A204.1 (cell line): ENCODE results near the gene ETDB.
"Not testable (repeated sequence)": the region's sequence is repeated elsewhere in the genome, so short reads cannot be mapped to it uniquely, and the experiment has no call there.

ENCODE experiments used
- FAIRE-seq: peaks from 2 replicates; lab custom pipeline; 2012; peaks lifted over from hg19 to GRCh38; lab: Jason Lieb, UNC

ETDB gene

GRCh38 chrX:135120056-135120576 lies at the start of gene ETDB:
Gene ETDB (minus strand): TSS chrX:135120526. CDS start chrX:135119261, 1,265 bp downstream.
- not testable (repeated sequence) for FAIRE-seq

GRCh38 chrX:135169534-135169933 lies 49.2 kb upstream of the ETDB start:
- FAIRE-seq = not testable (repeated sequence)

DNA sequence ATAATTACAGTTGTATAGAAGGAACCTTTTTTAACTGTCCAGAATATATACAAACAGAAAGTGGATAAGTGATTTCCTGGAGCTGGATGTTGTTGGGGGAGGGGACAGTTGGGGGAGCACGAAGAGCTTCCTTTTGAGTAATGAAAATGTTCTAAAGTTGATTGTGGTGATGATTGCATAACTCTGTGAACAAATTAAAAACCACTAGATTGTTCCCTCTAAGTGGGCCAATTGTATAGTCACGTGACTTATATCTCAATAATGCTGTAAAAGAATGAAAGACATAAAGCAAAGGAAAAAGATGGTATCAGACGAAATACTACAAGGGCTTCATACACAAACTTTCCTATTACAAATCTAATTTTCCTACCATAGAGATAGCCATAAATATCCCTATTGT lies 48.2 kb upstream of the ETDB start:
- FAIRE-seq = no peak

GRCh38 chrX:135154688-135155087 lies 34.4 kb upstream of the ETDB start:
- FAIRE-seq = not testable (repeated sequence)

GRCh38 chrX:135126145-135126544 lies 5.8 kb upstream of the ETDB start:
- not testable (repeated sequence) for FAIRE-seq

- not testable (repeated sequence) for FAIRE-seq
These were observed 4.3 kb downstream of the ETDB start for GRCh38 chrX:135116064-135116463.

DNA sequence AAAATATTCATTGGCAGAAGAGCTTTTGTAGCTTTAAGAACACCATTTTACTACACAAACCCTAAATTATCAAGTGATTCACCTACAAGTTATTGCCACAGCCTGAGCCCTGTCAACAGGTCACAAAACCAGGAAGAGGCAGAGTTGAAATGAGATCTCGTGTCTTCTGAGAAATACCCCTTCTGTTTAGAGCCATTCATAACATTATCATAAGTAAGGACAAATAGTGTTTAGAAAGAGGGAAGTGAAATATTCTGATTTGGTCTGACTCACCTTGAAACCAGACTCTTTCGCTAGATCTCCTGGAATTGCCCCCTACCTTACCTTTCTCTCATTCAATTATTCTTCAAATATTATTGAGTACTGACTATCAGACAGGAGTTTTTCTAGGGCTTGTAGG lies 5.9 kb downstream of the ETDB start:
- no peak for FAIRE-seq

DNA sequence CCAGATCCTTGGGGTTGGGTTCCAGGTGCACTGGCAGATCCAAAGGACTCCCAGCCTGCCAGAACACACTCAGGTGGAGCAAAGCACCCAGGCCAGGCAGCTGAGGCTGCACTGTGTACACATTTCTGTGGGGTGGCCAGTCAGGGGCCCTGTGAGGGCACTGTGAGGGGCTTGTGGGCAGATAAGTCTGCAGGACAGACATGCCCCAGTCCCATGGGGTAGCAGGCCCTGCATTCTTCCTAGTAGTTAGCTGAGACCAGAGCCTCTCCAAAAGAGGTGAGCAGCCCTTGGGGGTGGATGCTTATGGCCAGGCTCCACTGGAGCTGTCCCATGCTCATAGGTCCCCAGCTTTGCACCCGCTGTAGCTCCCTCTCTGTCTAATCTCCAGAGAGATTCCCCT lies 7.6 kb downstream of the ETDB start:
- no peak for FAIRE-seq

- FAIRE-seq = no peak
These were observed 8.1 kb downstream of the ETDB start for GRCh38 chrX:135112096-135112729.

DNA sequence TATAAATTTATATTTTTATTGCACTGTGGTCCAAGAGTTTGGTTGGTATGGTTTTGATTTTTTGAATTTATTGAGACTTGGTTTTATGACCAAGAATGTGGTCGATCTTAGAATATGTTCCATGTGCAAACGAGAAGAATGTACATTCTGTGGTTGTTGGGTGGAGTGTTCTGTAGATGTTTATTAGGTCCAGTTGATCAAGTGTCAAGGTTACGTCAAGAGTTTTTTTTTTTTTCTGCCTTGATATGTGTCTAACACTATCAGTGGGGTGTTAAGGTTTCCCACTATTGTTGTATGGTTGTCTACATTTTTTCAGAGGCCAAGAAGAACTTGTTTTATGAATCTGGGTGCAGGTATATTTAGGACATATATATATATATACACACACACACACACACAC lies 10.8 kb downstream of the ETDB start:
- FAIRE-seq = no peak

DNA sequence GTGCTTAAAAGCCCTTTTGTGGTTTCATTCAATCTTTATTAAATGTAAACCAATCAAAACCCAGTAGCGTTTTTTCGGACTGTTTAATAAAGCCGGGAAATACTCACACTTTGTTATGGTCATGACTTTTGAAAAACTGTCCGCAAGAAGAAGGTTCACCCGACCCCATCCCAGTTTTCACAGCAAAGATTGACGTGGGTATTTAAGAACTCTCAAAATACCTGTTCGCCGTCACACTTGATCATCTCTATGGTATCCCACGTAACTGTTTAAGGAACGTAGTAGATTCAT lies 20.9 kb downstream of the ETDB start:
- FAIRE-seq = no peak

- FAIRE-seq = not testable (repeated sequence)
These were observed 23.1 kb downstream of the ETDB start for GRCh38 chrX:135097196-135097744.

DNA sequence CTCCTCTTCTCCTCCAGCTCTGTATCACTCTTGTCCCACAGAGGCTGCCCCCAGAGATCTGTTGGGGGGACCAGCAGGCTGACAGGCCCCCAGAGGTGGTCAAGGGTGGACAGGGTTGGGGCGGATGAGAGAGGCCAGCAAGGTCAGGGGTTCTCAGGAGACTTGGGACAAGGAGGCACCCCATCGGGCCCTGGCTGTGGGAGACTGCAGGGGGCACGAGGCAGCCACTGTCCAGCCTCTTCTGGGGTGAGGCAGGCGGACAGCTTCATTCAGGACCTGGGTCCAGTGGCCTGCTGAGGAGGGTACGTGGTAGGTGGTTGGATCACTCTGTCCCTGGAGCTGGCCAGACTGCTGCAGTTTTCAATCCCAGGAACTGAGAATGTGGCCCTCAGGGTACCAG lies 24.6 kb downstream of the ETDB start:
- no peak for FAIRE-seq

DNA sequence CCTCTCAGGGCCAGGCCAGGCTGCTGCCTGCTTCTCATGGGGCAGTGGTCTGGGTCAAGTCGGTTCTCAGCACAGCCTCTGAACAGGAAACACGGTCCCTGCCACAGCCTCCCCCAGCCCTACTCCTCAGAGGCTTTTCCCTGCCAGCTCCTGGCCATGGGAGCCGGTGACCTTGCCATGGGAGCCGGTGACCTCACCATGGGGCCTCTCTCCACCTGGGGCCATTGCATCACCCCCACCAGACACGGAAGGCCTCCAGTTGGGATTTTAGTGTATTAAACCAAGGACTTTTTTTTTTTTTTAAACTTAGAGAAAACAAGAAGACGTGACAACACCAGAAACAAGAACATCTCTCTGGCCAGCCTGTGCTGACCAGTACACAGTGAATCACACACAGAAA lies 25.6 kb downstream of the ETDB start:
- FAIRE-seq = no peak

DNA sequence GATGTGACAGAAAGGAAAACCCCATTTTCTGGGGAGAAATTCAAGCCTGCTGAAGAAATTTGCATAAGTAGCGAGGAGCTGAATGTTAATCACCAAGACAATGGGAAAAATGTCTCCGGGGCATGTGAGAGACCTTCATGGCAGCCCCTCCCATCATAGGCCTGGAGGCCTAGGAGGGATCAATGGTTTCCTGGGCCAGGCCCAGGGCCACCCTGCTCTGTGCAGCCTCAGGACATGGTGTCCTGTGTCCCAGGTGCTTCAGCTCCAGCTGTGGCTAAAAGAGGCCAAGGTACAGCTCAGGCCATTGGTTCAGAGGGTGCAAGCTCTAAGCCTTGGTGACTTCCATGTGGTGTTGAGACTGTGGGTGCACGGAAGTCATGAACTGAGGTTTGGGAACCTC lies 31.2 kb downstream of the ETDB start:
- no peak for FAIRE-seq

DNA sequence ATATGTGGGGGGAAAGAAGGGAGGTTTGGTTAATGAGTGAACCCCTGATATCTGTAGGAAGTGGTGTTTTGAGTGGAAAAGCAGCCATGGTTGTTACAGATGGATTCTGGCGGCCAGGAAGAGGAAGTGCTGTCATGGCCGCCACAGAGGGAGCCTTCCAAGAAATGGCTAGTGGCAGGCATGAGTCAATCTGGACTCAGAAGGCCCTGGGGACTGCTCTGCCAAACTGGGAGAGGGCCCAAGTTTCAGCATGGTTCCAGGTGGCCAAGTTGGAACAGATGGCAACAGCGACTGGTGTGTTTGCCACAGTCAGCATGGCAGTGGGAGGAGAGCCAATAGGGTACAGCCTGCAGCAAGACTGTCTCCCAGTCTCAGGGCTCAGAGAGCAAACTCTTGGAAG lies 32.5 kb downstream of the ETDB start:
- no peak for FAIRE-seq

DNA sequence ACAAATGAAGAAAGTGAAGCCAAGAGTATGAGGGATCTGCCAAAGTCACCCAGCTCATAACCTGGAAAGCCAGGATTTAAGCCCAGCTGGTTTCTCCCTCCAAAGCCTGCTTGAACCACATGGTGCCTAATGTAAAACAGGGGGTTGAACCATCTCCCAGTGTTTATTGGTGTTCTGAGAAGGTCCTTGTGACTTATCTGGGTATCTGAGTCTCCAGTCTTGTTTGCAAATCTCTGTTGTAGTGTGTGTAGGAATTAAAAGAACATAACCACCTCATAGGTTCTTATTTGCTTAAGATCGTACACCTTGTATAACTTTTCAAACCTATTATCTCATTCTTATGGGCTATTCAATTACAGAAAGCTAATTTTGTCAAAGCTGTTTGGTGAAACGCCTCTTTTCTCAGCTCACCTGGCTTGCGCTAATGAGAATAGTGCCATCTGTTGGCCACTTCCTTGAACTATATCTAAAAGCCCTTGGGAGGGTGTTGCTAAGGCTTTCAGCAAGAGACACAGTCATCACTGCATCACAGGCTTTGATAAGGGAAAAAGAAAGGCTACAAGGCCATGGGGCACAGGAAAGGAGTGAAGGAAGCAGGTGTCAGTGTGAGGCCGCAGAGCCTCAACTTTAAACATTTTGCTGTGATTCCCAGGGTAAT lies 34.0 kb downstream of the ETDB start:
- FAIRE-seq = no peak

- FAIRE-seq = no peak
These were observed 38.5 kb downstream of the ETDB start for GRCh38 chrX:135081693-135082404.
